GM12872 (cell line): ENCODE measurements around the gene IPPK.

ENCODE experiments used
- CTCF ChIP-seq: IDR thresholded peaks from 3 replicates; pipeline ENCODE4 v1.5.1; 2011; ENCODE audit warnings: low read depth, mild to moderate bottlenecking, low read length, moderate library complexity; ENCODE audit not compliant: insufficient read depth

IPPK gene

GRCh38 chr9:92669890-92670708, at the start of gene IPPK:
Gene IPPK, minus strand, starts transcription at chr9:92670131. Its CDS starts 143 bp downstream, at chr9:92669988.
- TF ChIP-seq CTCF, result no peak

GRCh38 chr9:92719028-92719647, 49.2 kb upstream of the IPPK start:
- no peak for TF ChIP-seq CTCF

GRCh38 chr9:92718086-92719001, 48.4 kb upstream of the IPPK start:
- TF ChIP-seq CTCF, result no peak

- no peak for TF ChIP-seq CTCF
These were observed 47.5 kb upstream of the IPPK start for GRCh38 chr9:92717201-92718085.

GRCh38 chr9:92716557-92716956, 46.6 kb upstream of the IPPK start:
- peak; percentile 96 for TF ChIP-seq CTCF

GRCh38 chr9:92715488-92716231, 45.7 kb upstream of the IPPK start:
- no peak for TF ChIP-seq CTCF
